HCT116 (cell line): ENCODE data around the gene ATP6V0C. TPM values are rescaled to one million over a fixed set of nuclear protein-coding genes. Genes with fewer than 3 reads are reported as not detected.
A peak's percentile ranks its signal among the peaks of the same experiment; 100 is the strongest.

ENCODE experiments used
- ATAC-seq: fragments of 200-7000 bp; cut with Tn5 transposase; 2 replicates; pipeline ENCODE4 v1.9.1; 2020; ENCODE audit warnings: mild to moderate bottlenecking, moderate library complexity
- BruUV-seq: library from RNA; stranded (reverse); fragments of 400-500 nt; replicated peaks from 2 replicates; lab custom pipeline; 2021; lab: Mats Ljungman, UMichigan
- CTCF ChIA-PET: fragments of 300-600 bp; sonication (Branson Sonifier 250); formaldehyde crosslinking; loops from one replicate; lab custom pipeline; 2021; ENCODE audit warnings: antibody characterized with exemption; lab: Charles Lee
- POLR2A ChIA-PET: fragments of 300-600, 350-600 bp; sonication (Branson Sonifier 250); formaldehyde crosslinking; loops from one replicate; lab custom pipeline; 2021; ENCODE audit warnings: antibody characterized with exemption; lab: Charles Lee
- RAD21 ChIA-PET, 2 experiments: fragments of 300-600 bp; sonication (Branson Sonifier 250); formaldehyde crosslinking; loops; one replicate each; lab custom pipeline; 2023; ENCODE audit warnings: low total read pairs in 2 of 2; ENCODE audit not compliant: uncharacterized antibody in 2 of 2, unreplicated experiment in 2 of 2, low non-redundant PET in 1 of 2; lab: Charles Lee
- DNase-seq: peaks from one replicate; pipeline ENCODE4 v3.0.0-alpha.2; 2010; ENCODE audit warnings: low read depth, low spot score
- H2AFZ ChIP-seq: fragments of 200-600 bp; shearing (Covaris generic), sonication (generic); 2 replicates; pipeline ENCODE4 v1.6.1; 2017; ENCODE audit warnings: low read depth, mixed run types, mixed read lengths, antibody characterized with exemption, low read length; ENCODE audit not compliant: poor library complexity, severe bottlenecking
- H3K27ac ChIP-seq: 2 replicates; pipeline ENCODE4 v1.5.1; 2012; ENCODE audit warnings: low read depth, low read length
- H3K27me3 ChIP-seq: fragments of 200-600 bp; sonication (generic); 2 replicates; pipeline ENCODE4 v1.6.1; 2016; ENCODE audit warnings: mixed run types, low read length, mixed read lengths; ENCODE audit not compliant: insufficient read depth
- H3K36me3 ChIP-seq, 2 experiments: fragments of 200-500 bp in 1 of 2; fragments of 200-600 bp in 1 of 2; sonication (Bioruptor generic) in 1 of 2; sonication (generic) in 1 of 2; 2 replicates each; pipeline versions ENCODE4 v1.5.1 to v1.6.1; 2014 to 2016; ENCODE audit warnings: low read length in 2 of 2, inconsistent platforms in 1 of 2, mixed read lengths in 1 of 2, mixed run types in 1 of 2; ENCODE audit not compliant: insufficient read depth in 2 of 2, control insufficient read depth in 1 of 2
- H3K4me1 ChIP-seq, 2 experiments: fragments of 200-600 bp in 1 of 2; sonication (generic) in 1 of 2; 2 replicates each; pipeline versions ENCODE4 v1.5.1 to v1.6.1; 2012 to 2017; ENCODE audit warnings: low read length in 2 of 2, inconsistent platforms in 1 of 2, mild to moderate bottlenecking in 1 of 2, mixed read lengths in 1 of 2, mixed run types in 1 of 2, moderate library complexity in 1 of 2; ENCODE audit not compliant: insufficient read depth in 2 of 2, control insufficient read depth in 1 of 2
- H3K4me2 ChIP-seq: fragments of 200-600 bp; sonication (generic); 2 replicates; pipeline ENCODE4 v1.6.1; 2017; ENCODE audit warnings: mixed run types, low read length, mixed read lengths
- H3K4me3 ChIP-seq, 2 experiments: fragments of 200-600 bp in 1 of 2; sonication (generic) in 1 of 2; replicated peaks in 1 of 2; 2 replicates each; pipeline ENCODE4 v1.5.1; 2011 to 2016; ENCODE audit warnings: low read length in 2 of 2, control low read depth in 1 of 2, low read depth in 1 of 2, mild to moderate bottlenecking in 1 of 2, mixed read lengths in 1 of 2, mixed run types in 1 of 2
- H3K79me2 ChIP-seq: fragments of 200-600 bp; sonication (generic); 2 replicates; pipeline ENCODE4 v1.6.1; 2017; ENCODE audit warnings: mild to moderate bottlenecking, mixed run types, low read length, moderate library complexity, mixed read lengths; ENCODE audit not compliant: insufficient read depth
- H3K9ac ChIP-seq: fragments of 200-600 bp; sonication (generic); 2 replicates; pipeline ENCODE4 v1.6.1; 2016; ENCODE audit warnings: low read length, mixed read lengths
- H3K9me2 ChIP-seq: fragments of 200-600 bp; sonication (generic), shearing (Covaris generic); 2 replicates; pipeline ENCODE4 v1.6.1; 2017; ENCODE audit warnings: mixed run types, mild to moderate bottlenecking, moderate library complexity; ENCODE audit not compliant: insufficient read depth
- H3K9me3 ChIP-seq, 2 experiments: fragments of 200-500 bp in 1 of 2; fragments of 200-600 bp in 1 of 2; sonication (Bioruptor generic) in 1 of 2; sonication (generic) in 1 of 2; 2 replicates each; pipeline ENCODE4 v1.6.1; 2014 to 2017; ENCODE audit warnings: low read length in 2 of 2, mixed read lengths in 2 of 2, inconsistent platforms in 1 of 2, low read depth in 1 of 2, mild to moderate bottlenecking in 1 of 2, mixed run types in 1 of 2, moderate library complexity in 1 of 2; ENCODE audit not compliant: control insufficient read depth in 1 of 2, insufficient read depth in 1 of 2
- H4K20me1 ChIP-seq: fragments of 200-600 bp; sonication (generic), shearing (Covaris generic); 2 replicates; pipeline ENCODE4 v1.6.1; 2017; ENCODE audit warnings: mixed run types, mild to moderate bottlenecking, moderate library complexity; ENCODE audit not compliant: insufficient read depth
- CEBPB ChIP-seq: IDR thresholded peaks from 2 replicates; pipeline ENCODE4 v1.6.1; 2012; ENCODE audit warnings: low read depth
- EGR1 ChIP-seq: IDR thresholded peaks from 2 replicates; pipeline ENCODE4 v1.6.1; 2012; ENCODE audit warnings: low read depth
- ELF1 ChIP-seq: IDR thresholded peaks from 2 replicates; pipeline ENCODE4 v1.6.1; 2012; ENCODE audit warnings: low read depth, borderline replicate concordance
- EZH2 ChIP-seq: fragments of 200-600 bp; sonication (generic); IDR thresholded peaks from 2 replicates; pipeline ENCODE4 v1.6.1; 2017; ENCODE audit warnings: antibody characterized with exemption, mixed run types
- EZH2phosphoT487 ChIP-seq: fragments of 200-600 bp; IDR thresholded peaks from 2 replicates; pipeline ENCODE4 v1.6.1; 2018; ENCODE audit warnings: antibody characterized with exemption, borderline replicate concordance
- FOSL1 ChIP-seq: IDR thresholded peaks from 2 replicates; pipeline ENCODE4 v1.6.1; 2012; ENCODE audit warnings: low read depth
- POLR2A ChIP-seq: IDR thresholded peaks from 2 replicates; pipeline ENCODE4 v1.7.0; 2011; ENCODE audit warnings: borderline replicate concordance; ENCODE audit not compliant: insufficient read depth, insufficient read length; ENCODE audit errors: extremely low read depth
- POLR2AphosphoS5 ChIP-seq: IDR thresholded peaks from 2 replicates; pipeline ENCODE4 v1.6.1; 2011; ENCODE audit warnings: mild to moderate bottlenecking, low read depth, low read length, moderate library complexity
- TCF7L2 ChIP-seq: IDR thresholded peaks from 2 replicates; pipeline ENCODE4 v1.7.0; 2011; ENCODE audit warnings: borderline replicate concordance, inconsistent platforms; ENCODE audit not compliant: insufficient read depth, insufficient read length; ENCODE audit errors: extremely low read depth
- YY1 ChIP-seq: IDR thresholded peaks from 2 replicates; pipeline ENCODE4 v1.6.1; 2011; ENCODE audit warnings: low read length, low read depth, moderate library complexity, mild to moderate bottlenecking; ENCODE audit not compliant: insufficient replicate concordance; ENCODE audit errors: extremely low read depth
- ZNF274 ChIP-seq: fragments of 200-500 bp; sonication (Bioruptor generic); IDR thresholded peaks from 2 replicates; pipeline ENCODE4 v1.6.1; 2014; ENCODE audit warnings: mild to moderate bottlenecking, low read depth, low read length, inconsistent platforms
- intact Hi-C: fragments of 100-400 bp; cut with micrococcal nuclease; formaldehyde crosslinking; loops from 2 replicates; pipeline ENCODE4 v1.10.0; 2022
- total RNA-seq: library from RNA; stranded (reverse); gene quantifications from one replicate; pipeline ENCODE4 v1.2.1, GENCODE V29; 2021; ENCODE audit not compliant: unreplicated experiment
- TF ChIP-seq, protein P1 (sequence below): IDR thresholded peaks from 2 replicates; pipeline ENCODE4 v1.6.1; 2012
- TF ChIP-seq, protein P2 (sequence below): IDR thresholded peaks from 2 replicates; pipeline ENCODE4 v1.6.1; 2012

The ATP6V0C gene
- total RNA-seq, 1 experiment from 2014 or later: 187 TPM

DNA sequence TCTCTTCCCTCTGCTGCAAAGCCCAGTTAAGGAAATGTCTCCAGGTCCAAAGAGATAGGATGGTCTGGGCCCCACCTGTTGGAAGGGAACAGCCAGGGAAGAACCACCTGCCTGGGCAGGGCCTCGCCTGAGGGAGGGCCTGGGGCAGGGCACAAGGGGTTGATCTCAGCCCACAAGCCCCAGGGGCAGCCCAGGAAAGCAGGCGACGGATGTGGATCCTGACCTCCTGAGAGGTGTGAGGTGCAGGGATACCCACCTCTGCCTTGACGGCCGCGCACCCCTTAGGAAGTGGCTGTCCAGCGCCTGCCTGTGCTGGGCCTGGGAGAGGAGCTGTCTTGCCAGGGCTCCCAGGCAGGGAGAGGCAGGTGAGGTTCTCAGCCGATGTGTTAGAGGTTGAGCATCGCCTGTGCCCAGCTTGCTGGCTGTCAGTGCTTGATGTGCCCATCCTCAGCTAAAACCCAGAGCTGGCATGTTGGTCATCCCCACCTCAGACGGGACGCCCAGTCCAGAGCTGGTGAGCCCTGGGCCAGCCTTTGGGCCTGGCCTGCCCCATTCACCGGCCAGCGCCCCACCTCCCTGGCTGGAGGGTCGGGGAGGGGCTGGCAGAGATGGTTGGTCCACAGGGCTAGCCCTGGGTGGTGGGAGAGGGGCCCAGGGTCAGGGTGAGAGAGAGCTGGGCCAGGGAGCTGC is 17.0 kb downstream of the ATP6V0C start:
- Histone ChIP-seq H3K9me3 (no peaks in the 10 kb centered on the region), H3K9me2 (no peaks in the 10 kb centered on the region), H3K27ac (peak overlapping the region; percentile 93), H3K4me3 (0 out of 4 replicates have a peak overlapping the region, but pooled peaks of 1 of the 2 experiments have one; percentile 67), H3K27me3 (no peaks in the 10 kb centered on the region), H3K4me2 (peak overlapping the region; percentile 97), H3K36me3 (peaks cover 3 to 22% of the 10 kb centered on the region in 2 experiments; a peak in 2 of 4 replicates), H3K4me1 (peaks cover 6 to 32% of the 10 kb centered on the region in 2 experiments; a peak in 3 of 4 replicates), H3K9ac (peak overlapping the region; percentile 86), H4K20me1 (no peaks in the 10 kb centered on the region), H3K79me2 (peaks cover 6% of the 10 kb centered on the region), H2AFZ (no peak overlapping the region)
- ChIA-PET RAD21 (no interaction called here), CTCF (no interaction called here), POLR2A (interaction anchor here (0.7 kb wide), 1 partner anchor 375 kb away, joined by 3 read pairs; the partner anchor contains the start of gene TRAF7)
- ATAC-seq (no peak), DNase-seq (no peak)
- intact Hi-C loops: no loop called here
- BruUV-seq: no TSS peak
- TF ChIP-seq ZNF274: no peak
- TF ChIP-seq CEBPB: no peak
- no peak for TF ChIP-seq TCF7L2
- TF ChIP-seq POLR2AphosphoS5: no peak
- TF ChIP-seq, protein P1, sequence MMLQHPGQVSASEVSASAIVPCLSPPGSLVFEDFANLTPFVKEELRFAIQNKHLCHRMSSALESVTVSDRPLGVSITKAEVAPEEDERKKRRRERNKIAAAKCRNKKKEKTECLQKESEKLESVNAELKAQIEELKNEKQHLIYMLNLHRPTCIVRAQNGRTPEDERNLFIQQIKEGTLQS: no peak
- TF ChIP-seq, protein P2, sequence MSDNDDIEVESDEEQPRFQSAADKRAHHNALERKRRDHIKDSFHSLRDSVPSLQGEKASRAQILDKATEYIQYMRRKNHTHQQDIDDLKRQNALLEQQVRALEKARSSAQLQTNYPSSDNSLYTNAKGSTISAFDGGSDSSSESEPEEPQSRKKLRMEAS: no peak
- no peak for TF ChIP-seq EGR1
- TF ChIP-seq FOSL1: no peak
- no peak for TF ChIP-seq EZH2
- TF ChIP-seq EZH2phosphoT487: no peak
- no peak for TF ChIP-seq ELF1
- TF ChIP-seq POLR2A: no peak
- no peak for TF ChIP-seq YY1
